Inflammatory macrophage treated with lipopolysaccharide for 1 hour (primary cell): ENCODE results near the gene PCSK6.
"Not testable (repeated sequence)": the region's sequence is repeated elsewhere in the genome, so short reads cannot be mapped to it uniquely, and the experiment has no call there.

Experiments used
- DNase-seq, 2 donors: peaks; one replicate each; pipeline ENCODE4 v3.0.0-alpha.2; 2020 to 2022

Gene PCSK6

DNA sequence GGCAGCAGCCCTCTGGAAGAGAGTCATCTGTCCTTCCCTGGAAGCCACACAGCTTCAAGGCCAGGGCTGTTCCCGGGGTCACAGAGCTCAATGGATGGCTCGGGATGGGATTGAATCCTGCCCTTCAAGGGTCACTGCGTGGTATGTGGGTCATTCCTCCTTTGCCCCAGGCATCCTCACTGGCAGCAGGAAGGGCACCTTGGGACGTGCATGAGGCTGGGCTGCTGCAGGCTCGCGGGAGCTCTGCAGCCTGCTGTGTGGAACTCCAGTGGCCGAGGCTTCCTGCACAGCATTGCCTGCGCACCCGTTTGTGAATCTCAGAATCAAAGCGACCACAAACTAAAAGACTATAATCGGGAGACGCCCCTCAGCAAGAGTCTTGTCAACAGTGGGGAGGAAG, 60.7 kb downstream of the PCSK6 start:
- DNase-seq: no peak

DNA sequence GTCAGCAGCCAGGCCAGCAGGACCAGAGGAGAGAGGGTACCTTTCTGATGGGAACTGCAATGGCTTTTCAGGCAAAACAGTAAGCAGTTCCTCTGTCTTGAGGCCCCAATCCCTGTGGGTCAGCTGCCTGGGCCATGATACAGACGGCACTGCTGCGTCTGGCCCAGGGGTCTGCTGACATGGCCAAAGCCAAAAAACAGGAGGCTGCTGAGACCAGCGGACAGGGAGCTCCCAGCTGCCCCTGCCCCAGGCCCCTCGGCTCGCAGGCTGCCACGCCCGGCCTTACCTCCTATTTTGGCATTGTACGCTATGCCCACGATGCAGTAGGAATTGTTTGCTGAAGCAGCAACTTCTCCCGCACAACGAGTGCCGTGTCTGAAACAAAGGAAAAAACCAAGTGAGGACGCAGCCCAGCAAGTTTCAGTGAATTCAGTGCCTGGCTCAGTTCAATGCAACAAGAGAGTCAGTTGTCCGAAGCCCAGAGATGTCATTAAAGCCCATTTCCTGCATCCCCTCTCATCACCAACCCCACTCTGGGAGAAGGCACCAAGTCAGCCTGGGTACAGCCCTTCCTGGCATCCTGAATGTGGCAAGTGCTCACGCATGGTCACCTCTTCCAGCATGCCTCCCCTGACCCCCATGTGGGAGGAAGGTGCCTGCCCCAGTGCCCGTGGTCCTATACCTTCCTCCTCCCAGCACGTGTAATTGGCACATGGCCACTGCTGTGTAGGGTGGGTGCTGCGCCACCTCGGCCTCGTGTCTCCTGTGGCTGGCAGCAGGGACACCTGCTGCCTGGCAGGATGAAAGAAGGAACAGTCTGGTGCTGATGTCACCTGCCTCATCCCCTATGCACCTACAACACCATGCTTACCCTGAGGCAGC, 61.7 kb downstream of the PCSK6 start:
- DNase-seq: no peak

DNA sequence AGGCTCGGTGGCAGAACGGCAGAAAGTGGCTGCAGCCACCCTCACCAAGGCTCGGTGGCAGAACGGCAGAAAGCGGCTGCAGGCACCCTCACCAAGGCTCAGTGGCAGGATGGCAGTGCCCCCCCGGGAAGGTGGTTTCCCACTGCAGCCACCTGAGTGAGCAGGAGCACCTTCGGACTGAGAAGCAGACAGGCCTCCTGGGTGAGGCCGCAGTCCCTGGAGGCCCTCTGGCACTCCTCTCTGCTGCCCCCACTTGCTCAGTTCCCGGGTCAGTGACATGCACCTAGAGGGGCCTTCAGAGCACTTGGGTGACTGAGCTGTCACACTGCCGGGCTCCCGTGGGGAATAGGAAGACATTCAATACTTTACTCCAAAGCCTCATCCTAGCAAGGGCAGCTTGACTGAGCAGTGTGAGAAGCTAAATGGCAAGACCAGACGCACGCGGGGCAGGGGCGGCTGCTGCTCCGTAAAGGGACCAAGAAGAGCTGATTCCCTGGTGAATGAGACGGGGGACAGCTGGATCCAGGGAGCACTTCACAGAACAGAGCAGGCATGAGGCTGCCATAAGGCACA, 62.7 kb downstream of the PCSK6 start:
- no peak for DNase-seq

DNA sequence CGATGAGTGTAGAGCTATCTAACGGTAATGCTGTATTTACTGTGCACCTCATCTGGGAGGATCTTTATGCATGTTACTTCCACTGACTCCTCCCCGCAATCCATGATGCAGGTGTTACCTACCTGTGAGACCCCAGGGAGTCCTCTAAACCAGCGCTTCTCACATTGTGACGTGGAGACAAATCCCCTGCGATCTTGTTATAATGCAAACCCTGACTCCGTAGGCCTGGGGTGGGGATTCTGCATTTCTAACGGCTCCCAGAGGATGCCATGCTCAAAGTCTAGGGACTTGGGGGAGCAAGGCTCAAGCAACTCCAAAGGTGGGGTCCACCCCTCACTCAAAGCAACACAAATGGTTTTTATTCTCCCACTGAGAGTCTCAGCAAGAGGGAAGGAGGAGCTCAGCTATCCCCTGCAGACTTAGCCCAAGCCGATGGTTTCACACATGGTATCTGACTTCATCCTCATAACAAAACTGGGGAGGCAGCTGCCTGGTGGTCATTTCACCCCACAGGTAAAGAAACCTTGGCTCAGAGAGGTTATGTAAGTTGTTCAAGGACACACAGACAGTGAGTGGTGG, 63.6 kb downstream of the PCSK6 start:
- no peak for DNase-seq

DNA sequence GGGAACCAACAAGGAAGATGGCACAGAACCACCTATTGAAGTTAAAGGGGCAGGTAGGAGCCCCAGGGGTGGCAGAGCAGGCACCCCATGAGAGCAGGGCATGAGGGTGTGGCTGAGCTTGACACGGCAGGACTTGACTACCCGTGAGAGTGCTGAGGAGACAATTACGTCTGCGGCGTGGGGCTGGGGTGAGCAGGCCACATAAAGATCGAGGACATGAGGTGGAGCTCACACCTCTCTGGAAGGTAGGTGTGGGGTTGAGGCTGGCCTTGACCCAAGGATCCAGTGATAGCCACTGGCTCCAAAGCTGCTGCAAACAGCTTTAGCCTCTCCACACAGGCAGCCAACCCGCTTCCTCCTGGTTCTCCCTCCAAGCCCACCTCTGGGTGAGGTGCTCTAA, 64.5 kb downstream of the PCSK6 start:
- no peak for DNase-seq

DNA sequence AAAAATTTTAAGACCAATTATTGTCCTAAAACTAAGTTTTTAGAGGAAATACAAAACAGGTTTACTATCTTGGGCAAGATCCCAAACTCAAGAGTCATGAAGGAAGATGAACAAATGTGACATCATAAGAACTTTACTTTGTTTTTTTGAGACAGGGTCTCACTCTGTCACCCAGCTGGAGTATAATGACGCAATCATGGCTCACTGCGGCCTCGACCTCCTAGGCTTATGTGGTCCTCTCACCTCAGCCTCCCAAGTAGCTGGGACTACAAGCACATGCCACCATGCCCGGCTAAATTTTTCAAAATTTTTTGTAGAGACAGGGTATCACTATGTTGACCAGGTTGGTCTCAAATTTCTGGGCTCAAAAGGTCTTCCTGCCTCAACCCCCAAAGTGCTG, 69.3 kb downstream of the PCSK6 start:
- no peak for DNase-seq

DNA sequence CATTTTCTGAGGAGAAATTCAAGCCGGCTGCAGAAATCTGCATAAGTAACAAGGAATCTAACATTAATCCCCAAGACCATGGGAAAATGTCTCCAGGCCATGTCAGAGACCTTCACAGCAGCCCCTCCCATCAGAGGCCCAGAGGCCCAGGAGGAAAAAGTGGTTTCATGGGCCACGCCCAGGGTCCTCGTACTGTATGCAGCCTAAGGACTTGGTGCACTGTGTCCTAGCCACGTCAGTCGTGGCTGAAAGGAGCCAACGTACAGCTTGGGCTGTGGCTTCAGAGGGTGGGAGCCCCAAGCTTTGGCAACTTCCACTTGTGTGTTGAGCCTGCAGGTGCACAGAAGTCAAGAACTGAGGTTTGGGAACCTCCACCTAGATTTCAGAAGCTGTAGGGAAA, 73.0 kb downstream of the PCSK6 start:
- not testable (repeated sequence) for DNase-seq

DNA sequence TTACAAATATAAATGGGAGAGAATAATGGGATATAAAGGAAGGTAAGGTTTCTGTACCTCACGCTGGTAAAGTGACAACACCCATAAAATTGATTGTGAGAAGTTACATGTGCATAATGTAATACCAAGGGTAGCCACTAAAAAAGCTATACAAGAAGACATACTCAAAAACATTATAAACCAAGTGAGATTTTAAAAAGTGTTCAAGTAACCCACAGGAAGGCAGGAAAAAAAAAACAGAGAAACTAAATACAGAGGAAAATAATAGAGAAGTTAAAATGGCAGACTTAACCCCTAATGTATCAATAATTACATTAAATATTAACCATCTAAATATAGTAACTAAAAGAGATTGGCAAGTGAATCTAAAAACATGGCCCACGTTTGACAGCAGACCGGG, 76.3 kb downstream of the PCSK6 start:
- DNase-seq: no peak

DNA sequence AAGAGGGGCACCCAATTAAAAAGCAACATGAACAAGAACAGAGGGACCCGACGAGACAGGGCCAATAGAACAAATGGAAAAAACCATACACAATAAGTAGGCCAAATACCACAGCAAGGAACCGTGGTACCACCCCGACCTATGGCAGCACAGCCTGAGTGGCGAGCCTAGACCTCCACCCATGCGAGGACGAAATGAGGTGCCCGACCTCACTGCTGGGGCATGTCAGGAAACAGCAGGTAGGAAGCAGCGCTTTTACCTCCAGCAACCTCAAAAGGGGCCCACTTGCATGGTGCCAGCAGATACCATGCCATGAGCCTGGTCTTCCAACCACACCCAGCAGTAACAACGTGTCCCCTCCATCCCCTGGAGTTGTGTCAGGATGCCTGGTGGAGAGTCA, 77.9 kb downstream of the PCSK6 start:
- DNase-seq: no peak

DNA sequence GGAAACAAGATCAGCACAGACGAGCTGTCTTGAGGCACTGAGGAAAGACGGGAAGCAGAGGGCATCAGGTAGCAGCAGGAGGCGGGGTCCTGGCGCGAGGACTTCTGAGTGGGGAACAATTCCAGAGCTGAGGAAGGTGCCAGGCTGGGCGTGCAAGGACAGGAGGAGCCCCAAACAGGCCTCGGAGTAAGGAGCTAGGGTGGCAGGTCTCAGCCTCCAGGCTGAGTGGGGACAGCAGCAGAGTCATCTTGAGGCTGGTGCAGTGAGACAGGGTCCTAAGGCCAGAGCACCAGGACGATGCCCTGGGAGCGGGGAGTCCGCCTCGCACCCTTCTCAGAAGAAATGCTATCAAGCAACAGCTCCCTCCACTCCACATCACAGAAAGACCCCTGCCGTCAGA, 78.4 kb downstream of the PCSK6 start:
- DNase-seq: no peak

DNA sequence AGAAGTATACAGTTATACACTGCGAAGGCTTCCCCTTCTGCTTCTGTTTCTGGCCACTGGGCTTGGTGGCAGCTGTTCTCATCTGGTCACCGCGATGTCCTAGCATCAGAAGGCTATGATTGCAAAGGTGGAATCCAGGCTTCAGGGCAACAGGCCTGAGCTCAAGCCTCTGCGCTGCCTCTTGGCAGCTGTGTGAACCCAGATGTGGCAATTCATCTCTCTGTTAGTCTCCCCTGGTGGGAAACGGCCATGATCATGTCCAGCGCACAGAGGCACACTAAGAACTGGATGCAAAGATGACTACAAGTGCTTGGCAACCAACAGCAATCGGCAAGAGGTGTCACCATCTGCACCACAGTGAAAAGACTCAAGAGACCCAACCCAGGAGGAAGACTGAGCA, 78.9 kb downstream of the PCSK6 start:
- DNase-seq: no peak

DNA sequence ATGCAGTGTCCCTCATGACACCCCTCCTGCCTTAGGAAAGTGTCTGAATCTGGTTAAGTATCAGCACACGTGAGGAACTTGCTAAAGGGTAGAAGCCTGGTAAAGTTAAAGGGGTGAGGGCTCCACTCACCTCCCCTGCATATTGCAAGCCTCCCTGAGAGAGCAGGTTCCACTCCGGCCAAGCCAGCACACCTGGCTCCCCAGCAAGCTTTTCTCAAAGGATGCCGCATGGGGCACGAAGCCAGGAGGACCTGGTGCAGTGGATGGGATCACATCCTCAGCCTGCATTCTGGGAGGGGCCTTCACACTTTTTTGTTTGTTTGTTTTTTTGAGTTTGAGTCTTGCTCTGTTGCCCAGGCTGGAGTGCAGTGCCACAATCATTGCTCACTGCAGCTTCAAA, 79.9 kb downstream of the PCSK6 start:
- DNase-seq: no peak

DNA sequence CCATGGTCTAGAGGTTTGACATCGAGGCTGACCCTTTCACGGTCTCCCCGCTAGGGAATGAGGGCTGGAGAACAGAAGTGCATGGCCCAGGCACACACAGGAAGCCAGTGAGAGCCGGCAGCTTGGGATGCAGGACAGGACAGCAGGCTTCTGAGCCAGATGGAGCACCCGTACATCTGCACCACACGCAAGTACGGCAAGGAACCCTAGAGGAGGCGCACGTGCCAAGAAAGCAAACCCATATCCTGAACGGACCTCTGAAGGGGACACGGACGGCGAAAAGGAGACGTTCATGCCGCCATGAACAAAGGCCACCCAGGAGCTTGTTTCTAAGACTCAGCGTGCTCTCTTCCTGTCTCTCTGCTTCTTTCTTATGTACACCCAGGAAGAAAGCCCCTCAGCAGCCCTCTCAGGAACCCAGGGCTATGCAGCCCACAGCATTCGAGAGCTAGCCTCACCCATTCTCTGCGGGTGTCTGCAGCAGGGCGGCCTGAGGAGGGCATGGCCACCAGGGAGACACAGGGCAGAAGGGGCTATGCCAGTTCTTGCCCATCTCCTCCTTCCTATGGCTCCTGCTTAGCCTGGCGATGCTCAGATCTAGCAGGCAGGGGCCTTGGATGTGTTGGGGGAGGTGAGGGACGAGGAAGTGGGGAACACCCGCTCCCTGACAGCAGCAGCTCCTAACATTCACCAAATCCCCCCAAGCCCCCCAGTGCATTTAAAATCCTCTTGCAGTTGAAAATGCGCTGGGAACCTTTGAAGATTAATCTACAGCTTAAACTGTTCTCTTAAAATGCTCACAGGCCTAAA, 81.3 kb downstream of the PCSK6 start:
- no peak for DNase-seq

DNA sequence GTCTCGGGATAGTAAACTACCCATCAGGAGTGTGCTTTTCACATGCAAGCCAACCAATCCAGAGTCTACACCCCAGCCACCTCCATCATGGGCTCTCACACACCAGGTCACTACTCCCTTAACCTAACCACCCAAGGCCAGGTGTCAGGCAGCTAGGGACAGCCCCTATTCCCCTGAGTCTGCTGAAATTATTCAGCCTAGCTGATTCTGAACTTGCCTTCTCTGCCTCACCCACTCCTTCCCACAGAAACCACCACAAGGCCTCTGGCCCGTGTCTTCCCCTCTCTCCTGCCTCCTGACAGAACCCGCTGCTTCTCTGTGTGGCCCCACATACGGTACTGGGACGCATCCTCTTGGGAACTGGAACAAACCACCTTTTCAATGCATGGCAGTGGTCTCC, 82.1 kb downstream of the PCSK6 start:
- no peak for DNase-seq

DNA sequence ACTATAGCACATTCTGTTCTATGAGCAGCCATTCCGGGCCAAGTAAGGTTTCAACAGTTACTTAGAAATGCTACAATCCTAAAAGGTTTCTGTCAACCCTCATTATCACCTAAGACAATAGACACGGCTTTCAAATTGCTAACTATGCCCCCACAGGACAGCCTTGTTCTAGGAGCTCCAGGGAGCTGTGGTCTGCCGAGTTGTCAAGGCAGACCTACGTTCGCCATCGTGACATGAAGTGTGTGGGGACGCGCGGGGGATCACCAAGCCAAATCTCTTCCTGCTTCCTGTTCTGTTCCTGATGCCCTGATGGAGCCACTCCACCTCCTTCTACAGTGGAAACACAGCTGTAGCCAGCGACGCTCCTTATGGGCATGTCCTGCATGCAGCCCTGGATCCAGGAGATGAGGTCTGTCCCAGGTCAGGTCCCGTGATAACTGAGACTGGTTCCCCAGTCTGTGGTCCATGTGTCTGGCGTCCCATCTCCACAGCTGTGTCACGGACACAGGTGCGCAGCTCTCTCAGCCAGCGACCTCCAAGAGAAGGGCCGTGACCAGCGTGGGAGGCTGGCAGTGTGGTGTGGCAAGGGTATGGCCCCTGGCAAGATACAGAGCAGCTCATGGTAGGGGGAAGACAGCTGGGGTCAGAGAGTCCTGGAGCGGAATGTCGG, 82.8 kb downstream of the PCSK6 start:
- DNase-seq: no peak

DNA sequence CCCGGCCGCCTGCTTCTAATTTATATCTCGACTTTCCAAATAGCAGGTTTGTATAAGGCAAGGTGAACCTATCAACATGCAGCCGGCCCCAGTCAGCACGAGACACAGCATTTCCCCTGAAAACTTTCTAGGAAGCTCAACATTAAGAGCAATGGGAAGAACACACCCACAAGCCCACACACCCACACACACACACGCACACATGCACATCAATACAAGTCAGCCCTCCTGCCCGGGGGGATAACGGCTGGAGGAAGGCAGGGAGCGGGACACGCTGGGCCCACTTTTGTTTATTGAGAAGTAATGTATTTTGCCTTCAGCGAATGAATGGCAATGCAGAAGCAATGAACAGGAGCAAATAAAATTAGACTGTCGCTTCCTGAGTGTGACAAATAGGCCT, 83.5 kb downstream of the PCSK6 start:
- DNase-seq: no peak

DNA sequence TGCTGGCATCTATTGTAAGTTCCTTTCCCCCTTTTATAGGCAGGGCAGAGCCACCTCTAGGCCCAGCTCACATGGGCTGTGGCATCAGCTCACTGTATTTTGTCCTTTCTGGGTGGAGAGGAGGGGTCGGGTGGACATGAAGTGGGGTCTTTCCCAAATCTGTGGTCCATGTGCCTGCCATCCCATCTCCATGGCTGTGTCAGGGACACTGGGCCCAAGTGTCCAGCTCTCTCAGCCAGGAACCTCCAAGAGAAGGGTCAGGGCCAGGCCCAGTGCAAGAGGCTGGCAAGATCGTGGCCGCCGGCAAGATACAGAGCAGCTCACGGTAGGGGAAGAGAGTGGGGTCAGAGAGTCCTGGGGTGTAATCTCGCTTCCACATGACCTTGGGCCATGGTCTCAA, 85.3 kb downstream of the PCSK6 start:
- no peak for DNase-seq

DNA sequence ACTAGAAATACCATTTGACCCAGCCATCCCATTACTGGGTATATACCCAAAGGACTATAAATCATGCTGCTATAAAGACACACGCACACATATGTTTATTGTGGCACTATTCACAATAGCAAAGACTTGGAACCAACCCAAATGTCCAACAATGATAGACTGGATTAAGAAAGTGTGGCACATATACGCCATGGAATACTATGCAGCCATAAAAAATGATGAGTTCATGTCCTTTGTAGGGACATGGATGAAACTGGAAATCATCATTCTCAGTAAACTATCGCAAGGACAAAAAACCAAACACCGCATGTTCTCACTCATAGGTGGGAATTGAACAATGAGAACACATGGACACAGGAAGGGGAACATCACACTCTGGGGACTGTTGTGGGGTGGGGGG, 86.6 kb downstream of the PCSK6 start:
- not testable (repeated sequence) for DNase-seq

DNA sequence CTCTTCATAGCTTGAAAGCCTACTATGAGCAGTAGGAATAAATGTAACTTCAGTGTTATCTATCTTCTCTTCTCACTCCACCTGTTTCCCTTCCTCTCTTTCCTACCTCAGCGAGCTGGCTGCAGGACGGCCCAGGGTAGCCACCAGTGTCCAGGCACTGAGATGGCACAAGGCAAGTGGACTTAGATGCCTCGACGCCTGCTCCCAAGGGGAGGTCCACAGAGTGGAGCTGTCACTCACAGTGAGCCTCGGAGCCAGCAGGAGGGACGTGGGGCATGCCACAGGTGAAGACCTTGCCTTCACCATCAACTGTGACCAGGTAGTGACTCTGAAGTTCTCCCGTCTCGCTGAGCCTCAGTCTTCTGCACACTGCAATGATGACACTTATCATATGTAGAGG, 88.2 kb downstream of the PCSK6 start:
- no peak for DNase-seq

DNA sequence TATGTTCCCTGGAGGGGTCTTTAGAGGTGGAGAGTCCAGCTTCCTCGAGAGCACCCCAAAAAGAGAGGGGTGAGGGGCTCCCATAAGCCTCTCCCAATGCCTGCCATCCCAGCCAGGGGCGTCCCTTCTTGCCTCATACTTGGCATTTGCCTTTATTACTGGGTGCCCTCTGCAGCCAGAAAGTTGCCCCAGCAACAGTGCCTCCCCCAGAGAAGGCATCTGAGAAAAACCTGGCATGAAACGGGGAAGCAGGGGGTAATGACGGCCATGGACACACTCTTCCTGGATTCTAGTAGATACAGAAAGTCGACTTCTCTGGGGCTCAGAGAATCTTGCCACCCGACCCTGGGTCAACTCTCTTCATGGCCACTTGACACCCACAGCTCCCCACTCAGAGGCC, 90.1 kb downstream of the PCSK6 start:
- DNase-seq: no peak

DNA sequence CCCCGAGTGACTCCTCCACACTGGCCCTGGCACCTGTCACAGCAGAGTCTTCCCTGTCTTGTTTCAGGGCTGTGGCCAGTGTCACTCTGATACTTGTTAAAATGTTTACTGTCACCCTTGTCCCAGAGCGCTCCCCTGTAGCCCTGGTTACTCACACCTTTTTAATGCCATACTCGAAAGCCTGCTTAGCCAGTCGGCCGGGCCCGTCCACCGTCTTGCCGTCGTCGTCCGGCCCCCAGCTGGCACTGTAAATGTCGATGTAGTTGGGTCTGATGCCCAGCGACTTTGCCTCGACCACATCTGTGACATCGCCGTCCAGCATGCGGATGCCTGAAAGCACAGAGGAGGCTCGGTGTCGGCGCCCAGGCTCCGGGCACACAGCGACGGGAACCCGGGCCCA, 91.3 kb downstream of the PCSK6 start:
- no peak for DNase-seq

DNA sequence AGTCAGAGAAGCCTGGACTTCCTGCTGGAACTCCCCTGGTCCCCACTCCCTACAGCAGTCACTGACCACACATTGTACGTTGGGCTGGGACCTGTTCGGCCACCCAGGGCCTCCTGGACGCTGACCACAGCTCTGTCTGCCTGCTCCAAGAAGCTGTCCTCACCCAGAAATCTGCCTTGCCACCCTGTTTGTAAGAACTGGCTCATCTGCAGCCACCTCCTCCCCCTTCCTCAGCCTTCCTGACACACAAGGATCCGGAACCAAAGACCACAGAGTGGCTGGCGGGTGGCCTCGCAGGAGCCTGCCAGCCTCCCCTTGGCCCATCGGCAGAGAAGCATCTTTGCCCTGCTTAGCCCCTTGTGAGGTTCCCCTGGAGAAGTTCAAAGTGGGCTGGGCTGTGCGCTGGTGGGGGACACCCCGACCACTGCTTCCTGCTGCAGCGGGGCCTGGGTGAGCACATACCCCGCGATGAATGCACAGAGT, 91.9 kb downstream of the PCSK6 start:
- no peak for DNase-seq
